Endothelial cell of umbilical vein (primary cell): ENCODE results near the gene CLEC20A.

Source experiments
- CTCF ChIP-seq, 2 donors: IDR thresholded peaks; 1 replicate in 1 of 2; 2 replicates in 1 of 2; pipeline ENCODE4 v1.5.1; 2011; ENCODE audit warnings: low read length in 2 of 2, mild to moderate bottlenecking in 2 of 2, moderate library complexity in 2 of 2, control low read depth in 1 of 2, inconsistent platforms in 1 of 2, low read depth in 1 of 2; ENCODE audit not compliant: insufficient read depth in 1 of 2; ENCODE audit errors: extremely low read depth in 1 of 2
- FOS ChIP-seq: IDR thresholded peaks from 2 replicates; pipeline ENCODE4 v1.6.1; 2011; ENCODE audit warnings: mild to moderate bottlenecking, low read length, moderate library complexity, borderline replicate concordance; ENCODE audit not compliant: insufficient read depth
- MAX ChIP-seq: IDR thresholded peaks from 2 replicates; pipeline ENCODE4 v1.6.1; 2011; ENCODE audit not compliant: insufficient read depth, insufficient read length
- MYC ChIP-seq: IDR thresholded peaks from one replicate; pipeline ENCODE4 v1.6.1; 2011; ENCODE audit warnings: mild to moderate bottlenecking, low read depth, low read length
- POLR2A ChIP-seq: IDR thresholded peaks from 2 replicates; pipeline ENCODE4 v1.6.1; 2012; ENCODE audit warnings: low read depth, mild to moderate bottlenecking, control low read depth, low read length
- POLR2AphosphoS5 ChIP-seq: IDR thresholded peaks from 2 replicates; pipeline ENCODE4 v1.6.1; 2012; ENCODE audit warnings: low read depth, mild to moderate bottlenecking, control low read depth, low read length, moderate library complexity; ENCODE audit not compliant: insufficient read depth

DNA sequence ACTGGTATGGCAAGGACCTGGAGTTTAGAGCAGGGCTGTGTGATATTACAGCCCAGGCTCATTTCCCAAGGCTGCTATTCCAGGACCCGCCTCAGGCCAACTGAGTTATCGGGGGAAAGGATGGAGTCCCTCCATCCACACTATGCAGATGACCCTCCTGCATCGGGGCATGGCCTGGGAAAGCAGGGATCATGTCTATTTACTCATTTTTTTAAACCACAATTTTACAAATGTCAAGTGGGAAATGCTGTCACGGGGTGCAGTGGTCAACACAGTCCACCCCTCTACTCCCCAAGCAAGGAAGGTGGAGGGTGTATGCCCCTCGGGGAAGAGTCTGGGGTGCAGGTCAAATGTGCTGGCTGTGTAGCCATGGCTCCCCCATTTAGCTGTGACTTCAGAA, 6.1 kb upstream of the CLEC20A start:
- TF ChIP-seq POLR2A, result no peak
- TF ChIP-seq POLR2AphosphoS5, result no peak
- no peak for TF ChIP-seq CTCF (IDR thresholded peaks at IDR 0.05; ENCODE audit: extremely low read depth in 1 of 2, insufficient read depth in 1 of 2, low read depth in 1 of 2, low read length in 2 of 2)
- no peak for TF ChIP-seq MYC
- TF ChIP-seq FOS, result no peak
- no peak for TF ChIP-seq MAX
